ENCODE results near the gene DOC2B.
A peak's percentile ranks its signal among the peaks of the same experiment; 100 is the strongest.
"Not testable (repeated sequence)": the region's sequence is repeated elsewhere in the genome, so short reads cannot be mapped to it uniquely, and the experiment has no call there.

Gene DOC2B

GRCh38 chr17:210402-210801, 29.0 kb upstream of the DOC2B start:
- no peak for DNase-seq

DNA sequence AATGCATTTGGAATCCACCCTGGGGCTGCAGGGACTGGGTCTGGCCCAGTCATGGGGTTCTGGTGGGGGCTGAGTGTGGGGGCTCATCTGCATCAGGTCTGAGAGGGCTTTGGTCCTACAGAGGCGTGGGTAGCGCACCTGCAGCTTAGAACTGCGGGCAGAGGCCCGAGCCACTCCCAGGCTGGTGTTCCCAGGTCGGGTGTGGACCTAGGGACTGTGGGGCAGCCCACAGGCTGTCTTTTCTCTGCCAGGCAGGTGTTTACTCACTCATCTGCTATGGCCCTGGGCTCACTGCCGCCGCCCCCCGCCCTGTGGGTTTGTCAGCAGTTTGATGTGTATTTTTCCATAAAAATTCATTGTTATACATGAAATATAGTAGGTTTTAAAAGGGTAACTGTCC, 27.0 kb upstream of the DOC2B start:
- DNase-seq = no peak

DNA sequence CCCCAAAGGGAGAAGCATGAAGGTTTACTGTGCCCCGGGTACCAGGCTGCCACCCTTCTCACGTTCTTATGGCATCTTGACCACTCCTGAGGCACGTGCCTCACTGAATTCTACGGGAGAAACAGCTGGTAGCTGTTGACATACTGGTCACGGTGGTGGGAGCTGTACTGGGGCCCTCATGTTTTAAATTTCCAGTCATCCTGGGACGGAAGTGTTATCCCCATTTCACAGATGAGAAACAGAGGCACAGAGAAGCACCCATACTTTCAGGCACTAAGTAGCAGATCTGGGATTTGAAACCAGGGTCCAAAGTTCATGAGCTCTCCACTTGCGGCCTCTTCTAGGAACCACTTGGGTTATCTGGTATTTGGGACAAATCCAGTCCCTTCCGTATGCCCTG, 26.3 kb upstream of the DOC2B start:
- DNase-seq = no peak

GRCh38 chr17:206941-207560, 25.6 kb upstream of the DOC2B start:
- DNase-seq = no peak

GRCh38 chr17:206484-206883, 25.0 kb upstream of the DOC2B start:
- not testable (repeated sequence) for DNase-seq

DNA sequence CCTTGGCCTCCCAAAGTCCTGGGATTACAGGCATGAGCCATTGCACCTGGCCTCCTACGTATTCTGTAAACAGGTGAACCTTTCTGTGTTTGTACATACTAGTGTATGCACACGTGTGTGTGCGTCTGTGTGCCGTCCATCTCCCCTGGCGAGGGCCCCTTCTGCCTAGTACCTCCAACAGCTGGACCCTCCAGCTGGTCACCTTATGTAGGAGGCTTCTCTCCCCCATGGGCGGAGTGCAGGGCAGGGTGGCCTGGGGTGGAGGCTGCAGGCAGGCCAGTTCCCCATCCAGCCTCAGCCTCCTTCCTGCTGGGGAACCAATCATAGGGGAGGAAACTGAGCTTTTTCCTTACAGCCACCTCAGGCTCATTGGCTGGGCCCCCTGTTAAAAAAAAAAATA, 24.4 kb upstream of the DOC2B start:
- DNase-seq = no peak

- no peak for DNase-seq
Observed at GRCh38 chr17:205148-205669, 23.8 kb upstream of the DOC2B start.

- no peak for DNase-seq
Observed at GRCh38 chr17:204427-205147, 23.1 kb upstream of the DOC2B start.

GRCh38 chr17:202501-202951, 21.1 kb upstream of the DOC2B start:
- DNase-seq = no peak

DNA sequence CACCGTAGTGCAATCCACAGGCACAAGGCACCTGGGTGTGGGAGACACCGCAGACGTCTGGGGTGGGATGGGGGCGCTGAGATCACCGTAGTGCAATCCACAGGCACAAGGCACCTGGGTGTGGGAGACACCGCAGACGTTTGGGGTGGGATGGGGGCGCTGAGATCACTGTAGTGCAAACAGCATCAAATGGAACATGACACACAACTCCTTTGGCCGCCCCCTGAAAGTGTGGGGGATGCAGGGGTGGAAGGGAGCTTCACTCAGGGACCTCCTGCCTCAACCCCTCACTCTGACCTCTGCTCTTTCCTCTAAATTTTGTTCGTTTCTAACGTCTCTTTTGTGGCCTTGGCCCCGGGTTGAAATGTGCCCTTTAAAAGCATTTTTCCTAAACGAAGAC, 20.3 kb upstream of the DOC2B start:
- DNase-seq = not testable (repeated sequence)

DNA sequence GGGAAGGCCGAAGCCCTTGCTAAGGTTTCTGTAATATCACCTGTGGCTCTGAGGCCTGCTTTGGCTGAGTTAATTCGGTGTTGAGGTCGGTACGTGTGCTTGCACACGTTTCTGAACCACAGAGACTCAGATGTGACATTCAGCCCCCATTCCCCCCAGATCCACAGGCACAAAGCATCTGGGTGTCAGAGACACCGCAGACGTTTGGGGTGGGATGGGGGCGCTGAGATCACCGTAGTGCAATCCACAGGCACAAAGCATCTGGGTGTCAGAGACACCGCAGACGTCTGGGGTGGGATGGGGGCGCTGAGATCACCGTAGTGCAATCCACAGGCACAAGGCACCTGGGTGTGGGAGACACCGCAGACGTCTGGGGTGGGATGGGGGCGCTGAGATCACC, 19.8 kb upstream of the DOC2B start:
- not testable (repeated sequence) for DNase-seq

GRCh38 chr17:200586-200985, 19.1 kb upstream of the DOC2B start:
- no peak for DNase-seq

- DNase-seq = peak; percentile 62
Observed at GRCh38 chr17:199806-200545, 18.5 kb upstream of the DOC2B start.

DNA sequence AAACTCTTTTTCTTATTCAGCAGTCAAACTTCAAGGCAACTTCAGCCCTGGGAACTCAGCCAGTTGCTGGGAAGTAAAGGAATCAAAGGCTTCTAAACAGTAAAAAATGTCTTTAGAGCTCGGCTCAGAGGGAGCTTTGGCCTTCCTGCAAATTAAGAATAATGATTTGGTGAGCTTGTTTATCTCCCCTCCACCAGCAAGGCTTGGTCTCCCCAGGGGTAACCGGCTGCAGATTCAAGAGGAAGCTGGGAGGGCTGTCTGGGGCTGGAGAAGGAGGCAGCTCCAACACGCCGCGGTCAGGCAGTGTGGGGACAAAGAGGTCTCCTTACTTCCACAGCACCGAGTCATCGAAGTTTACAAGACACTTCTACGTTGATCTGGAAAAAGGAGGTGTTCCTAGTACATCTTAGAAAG, 17.7 kb upstream of the DOC2B start:
- peak; percentile 71 for DNase-seq

DNA sequence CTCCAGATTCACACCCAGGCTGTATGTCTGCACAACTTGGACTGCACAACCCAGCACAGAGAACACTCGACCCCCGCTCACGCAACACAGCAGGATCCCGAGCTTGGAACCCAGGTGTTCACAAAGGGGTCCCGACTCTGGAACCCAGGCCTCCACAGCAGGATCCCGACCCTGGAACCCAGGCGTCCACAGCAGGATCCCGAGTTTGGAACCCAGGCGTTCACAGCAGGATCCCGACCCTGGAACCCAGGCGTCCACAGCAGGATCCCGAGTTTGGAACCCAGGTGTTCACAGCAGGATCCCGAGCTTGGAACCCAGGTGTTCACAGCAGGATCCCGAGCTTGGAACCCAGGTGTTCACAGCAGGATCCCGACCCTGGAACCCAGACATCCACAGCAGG, 16.8 kb upstream of the DOC2B start:
- DNase-seq = not testable (repeated sequence)

- no peak for DNase-seq
Observed at GRCh38 chr17:197352-197751, 15.9 kb upstream of the DOC2B start.

DNA sequence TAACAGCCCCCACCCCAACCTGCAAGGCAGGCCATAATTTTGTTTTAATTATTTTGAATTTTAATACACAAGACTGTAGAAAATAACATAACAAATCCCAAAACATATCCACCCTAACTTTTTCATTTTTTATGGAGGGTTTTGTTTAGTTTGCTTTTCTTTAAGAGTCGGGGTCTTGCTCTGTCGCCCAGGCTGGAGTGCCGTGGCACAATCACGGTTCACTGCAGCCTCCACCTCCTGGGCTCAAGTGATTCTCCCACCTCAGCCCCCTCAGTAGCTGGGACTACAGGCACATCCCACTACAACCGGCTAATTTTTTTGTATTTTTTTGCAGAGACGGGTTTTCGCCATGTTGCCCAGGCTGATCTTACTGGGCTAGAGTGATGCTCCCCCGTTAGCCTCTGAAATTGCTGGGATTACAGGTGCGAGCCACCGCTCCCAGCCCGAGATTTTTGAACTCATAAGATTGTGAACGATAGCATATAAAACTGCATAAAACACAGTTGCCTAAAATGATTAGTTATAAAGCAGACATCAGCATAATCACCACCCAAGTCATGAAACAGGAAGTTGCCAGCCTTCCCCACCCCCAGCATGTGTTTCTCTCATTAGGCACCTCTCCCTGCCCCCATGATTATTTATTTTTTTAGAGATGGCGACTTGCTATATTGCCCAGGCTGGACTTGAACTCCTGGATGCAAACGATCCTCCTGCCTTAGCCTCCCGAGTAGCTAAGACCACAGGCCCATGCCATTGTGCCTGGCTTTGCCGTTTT, 13.6 kb upstream of the DOC2B start:
- no peak for DNase-seq

DNA sequence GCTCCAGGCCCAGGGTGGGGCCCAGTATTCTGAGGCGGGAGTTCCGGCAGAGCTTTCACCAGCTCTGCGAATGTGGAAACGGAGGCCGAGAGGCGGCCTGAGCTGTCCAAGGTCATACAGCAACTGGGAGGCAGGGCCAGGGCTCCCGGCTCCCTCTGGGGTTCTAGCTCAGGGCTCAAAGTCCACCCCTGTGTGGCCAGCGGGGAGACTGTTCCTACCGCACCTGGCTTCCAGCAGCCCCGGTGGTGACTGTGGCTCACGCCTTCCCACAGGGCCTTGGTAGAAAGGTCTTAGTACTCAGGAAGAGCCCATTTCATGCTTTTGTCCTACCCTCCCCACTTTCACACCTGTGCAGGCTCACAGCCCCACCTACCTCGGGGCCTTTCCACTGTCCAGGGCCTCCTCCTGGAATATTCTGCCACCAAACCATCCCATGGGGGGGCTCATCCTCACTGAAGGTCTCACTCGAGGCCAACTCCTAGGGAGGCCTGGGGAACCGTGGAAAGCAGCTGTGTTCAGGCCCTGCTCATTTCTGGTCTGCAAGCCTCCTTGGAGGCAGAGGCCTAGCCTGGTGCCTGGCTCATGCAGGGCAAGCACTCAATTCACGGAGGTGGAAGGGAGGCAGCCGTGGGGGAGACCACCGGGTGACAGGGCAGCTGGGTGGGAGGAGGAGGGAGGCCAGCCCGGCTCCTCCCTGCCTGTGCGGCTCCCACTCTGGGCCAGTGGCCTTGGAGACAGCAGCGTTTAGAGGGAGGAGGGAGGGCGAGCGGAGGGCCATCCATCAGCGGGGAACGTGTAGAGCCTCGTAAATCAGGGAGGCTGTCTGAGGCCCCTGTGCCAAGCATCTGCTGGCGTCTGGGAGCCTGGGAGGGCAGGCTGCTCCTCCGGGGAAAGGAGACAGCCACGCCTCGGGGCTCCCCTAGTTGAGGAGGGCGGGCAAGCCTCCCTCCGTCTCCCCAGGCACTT, 12.7 kb upstream of the DOC2B start:
- no peak for DNase-seq

- no peak for DNase-seq
Observed at GRCh38 chr17:193426-193810, 12.0 kb upstream of the DOC2B start.

DNA sequence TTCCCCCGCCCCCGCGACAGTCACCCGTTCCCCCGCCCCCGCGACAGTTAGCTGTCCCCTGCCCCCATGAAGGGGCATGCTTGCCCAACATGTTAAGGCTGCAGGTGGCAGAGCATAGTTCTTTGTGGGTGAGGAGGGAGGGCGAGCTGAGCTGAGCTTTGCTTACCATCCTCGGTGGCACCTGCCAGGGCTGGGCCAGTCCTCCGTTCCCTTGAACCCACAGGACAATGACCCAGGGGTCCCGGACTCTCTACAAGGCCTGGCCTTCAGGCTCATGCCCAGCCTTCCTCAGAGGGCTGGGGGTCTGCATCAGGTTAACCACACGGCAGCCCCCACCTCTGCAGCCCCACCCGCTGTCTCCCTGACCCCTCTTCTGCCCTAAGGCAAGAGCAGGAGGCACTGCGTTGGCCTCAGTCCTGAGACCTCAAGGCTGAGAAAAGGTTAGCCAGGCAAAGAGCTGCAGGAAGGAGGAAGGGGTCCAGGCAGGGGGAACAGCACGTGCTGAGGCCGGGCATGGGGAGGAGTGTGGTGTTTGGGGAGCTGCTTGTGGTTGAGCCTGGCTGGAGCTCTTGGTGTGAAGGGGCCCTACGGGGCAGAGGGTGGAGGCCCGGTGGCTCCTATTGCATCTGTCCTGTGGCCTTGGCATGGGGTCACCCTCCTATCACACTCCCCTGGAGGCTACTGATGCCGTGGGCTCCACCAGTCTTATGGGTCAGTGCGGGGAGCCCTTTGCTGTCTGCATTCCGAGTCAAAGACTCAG, 11.4 kb upstream of the DOC2B start:
- no peak for DNase-seq

DNA sequence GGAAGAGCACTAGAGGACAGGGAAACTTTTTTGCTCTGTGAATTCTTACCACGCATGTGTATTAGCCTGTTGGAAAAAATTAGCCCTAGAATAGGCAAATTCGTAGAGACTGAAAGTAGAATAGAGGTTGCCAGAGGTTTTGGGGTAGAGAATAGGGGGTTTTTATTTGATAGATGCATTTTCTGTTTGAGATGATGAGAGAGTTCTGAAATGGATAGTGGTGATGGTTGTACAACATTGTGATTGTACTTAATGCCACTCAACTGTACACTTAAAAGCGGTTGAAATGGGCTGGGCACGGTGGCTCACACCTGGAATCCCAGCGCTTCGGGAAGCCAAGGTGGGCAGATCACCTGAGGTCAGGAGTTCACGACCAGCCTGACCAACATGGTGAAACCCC, 8.0 kb upstream of the DOC2B start:
- no peak for DNase-seq
